CD4-positive, alpha-beta T cell (primary cell): ENCODE results near the gene PRSS22. TPM values are rescaled to one million over a fixed set of nuclear protein-coding genes. Genes with fewer than 3 reads are reported as not detected.

Experiments used
- ATAC-seq: fragments of 200-7000 bp; cut with Tn5 transposase; one replicate; pipeline ENCODE4 v1.10.0; 2022; ENCODE audit warnings: mild to moderate bottlenecking; ENCODE audit not compliant: poor library complexity
- CTCF ChIA-PET: fragments of 350-600 bp; sonication (Branson Sonifier 250); formaldehyde crosslinking; loops from one replicate; lab custom pipeline; 2021; ENCODE audit warnings: antibody characterized with exemption, inconsistent platforms; lab: Charles Lee
- POLR2A ChIA-PET: fragments of 350-600 bp; sonication (Branson Sonifier 250); formaldehyde crosslinking; loops from one replicate; lab custom pipeline; 2021; ENCODE audit warnings: antibody characterized with exemption, inconsistent platforms; lab: Charles Lee
- DNase-seq, 14 experiments: peaks; one replicate each; pipeline ENCODE4 v3.0.0-alpha.2; 2013 to 2020; ENCODE audit warnings: mixed read lengths in 2 of 14
- H3K27ac ChIP-seq, 2 donors: one replicate each; pipeline versions ENCODE4 v1.5.1 to v1.7.0; 2013; ENCODE audit warnings: low read length in 2 of 2, low read depth in 1 of 2, mild to moderate bottlenecking in 1 of 2
- H3K27me3 ChIP-seq, 2 experiments: 1 replicate in 1 of 2; 2 replicates in 1 of 2; pipeline versions ENCODE4 v1.6.1 to v1.7.0; 2013; ENCODE audit warnings: low read length in 2 of 2, control low read depth in 1 of 2, mild to moderate bottlenecking in 1 of 2, moderate library complexity in 1 of 2; ENCODE audit not compliant: insufficient read depth in 2 of 2, control insufficient read depth in 1 of 2
- H3K36me3 ChIP-seq: one replicate; pipeline ENCODE4 v1.6.1; 2013; ENCODE audit warnings: low read length, control low read depth; ENCODE audit not compliant: insufficient read depth
- H3K4me1 ChIP-seq: one replicate; pipeline ENCODE4 v1.6.1; 2013; ENCODE audit warnings: low read length, control low read depth; ENCODE audit not compliant: insufficient read depth
- H3K4me3 ChIP-seq: one replicate; pipeline ENCODE4 v1.5.1; 2013; ENCODE audit warnings: mild to moderate bottlenecking, low read length, moderate library complexity
- H3K9me3 ChIP-seq, 2 experiments: 1 replicate in 1 of 2; 2 replicates in 1 of 2; pipeline versions ENCODE4 v1.6.1 to v1.7.0; 2013; ENCODE audit warnings: low read length in 2 of 2, mild to moderate bottlenecking in 2 of 2, control low read depth in 1 of 2, moderate library complexity in 1 of 2; ENCODE audit not compliant: control insufficient read depth in 1 of 2, insufficient read depth in 1 of 2
- H3K27ac Mint-ChIP-seq: one replicate; pipeline ENCODE4 v1.8.0; 2020; ENCODE audit warnings: mixed read lengths
- H3K27me3 Mint-ChIP-seq: one replicate; pipeline ENCODE4 v1.8.0; 2021; ENCODE audit warnings: mixed read lengths
- H3K36me3 Mint-ChIP-seq: one replicate; pipeline ENCODE4 v1.8.0; 2021; ENCODE audit warnings: low read depth, mixed read lengths
- H3K4me1 Mint-ChIP-seq: one replicate; pipeline ENCODE4 v1.8.0; 2021; ENCODE audit warnings: low read depth, mixed read lengths
- H3K4me3 Mint-ChIP-seq: one replicate; pipeline ENCODE4 v1.8.0; 2020; ENCODE audit warnings: mild to moderate bottlenecking, mixed read lengths
- H3K9me3 Mint-ChIP-seq: one replicate; pipeline ENCODE4 v1.8.0; 2020; ENCODE audit warnings: mixed read lengths
- intact Hi-C, 2 experiments: fragments of 100-400 bp; cut with DNase I in 1 of 2; cut with micrococcal nuclease in 1 of 2; formaldehyde crosslinking; loops; one replicate each; pipeline versions ENCODE4 v1.15.1 to v1.9.0; 2023 to 2025; cut with DNase I, micrococcal nuclease
- total RNA-seq, 174 experiments: library from RNA in 2 of 174; stranded (reverse) in 2 of 174; gene quantifications; one replicate each; pipeline ENCODE4 v1.2.3 and lab custom pipeline; 2021 to 2026
- TF ChIP-seq, protein P1 (sequence below): fragments of 200-600 bp; IDR thresholded peaks from one replicate; pipeline ENCODE4 v1.8.0; 2022; ENCODE audit warnings: antibody characterized with exemption, mild to moderate bottlenecking

The PRSS22 gene
- total RNA-seq, 2 experiments from 2014 or later, result 0.93 to 1.1 TPM

- no peaks in the 10 kb centered on the region for H3K36me3 ChIP-seq
- no peaks in the 10 kb centered on the region for H3K36me3 Mint-ChIP-seq
- peaks cover 9% of the 10 kb centered on the region for H3K27me3 Mint-ChIP-seq
- H3K4me3 ChIP-seq, result no peak overlapping the region
- no peaks in the 10 kb centered on the region for H3K4me1 Mint-ChIP-seq
- ATAC-seq (no peak), DNase-seq (no peak)
- H3K27me3 ChIP-seq, result peaks cover 0 to 3% of the 10 kb centered on the region in 2 experiments
- no peak overlapping the region for H3K27ac ChIP-seq
- peaks cover 0 to 16% of the 10 kb centered on the region in 2 experiments for H3K9me3 ChIP-seq
- no peak overlapping the region for H3K4me3 Mint-ChIP-seq
- no peaks in the 10 kb centered on the region for H3K9me3 Mint-ChIP-seq
- intact Hi-C loops, result no loop called here
- POLR2A ChIA-PET, result no interaction called here
- H3K4me1 ChIP-seq, result peaks cover 9% of the 10 kb centered on the region
- TF ChIP-seq, protein P1, sequence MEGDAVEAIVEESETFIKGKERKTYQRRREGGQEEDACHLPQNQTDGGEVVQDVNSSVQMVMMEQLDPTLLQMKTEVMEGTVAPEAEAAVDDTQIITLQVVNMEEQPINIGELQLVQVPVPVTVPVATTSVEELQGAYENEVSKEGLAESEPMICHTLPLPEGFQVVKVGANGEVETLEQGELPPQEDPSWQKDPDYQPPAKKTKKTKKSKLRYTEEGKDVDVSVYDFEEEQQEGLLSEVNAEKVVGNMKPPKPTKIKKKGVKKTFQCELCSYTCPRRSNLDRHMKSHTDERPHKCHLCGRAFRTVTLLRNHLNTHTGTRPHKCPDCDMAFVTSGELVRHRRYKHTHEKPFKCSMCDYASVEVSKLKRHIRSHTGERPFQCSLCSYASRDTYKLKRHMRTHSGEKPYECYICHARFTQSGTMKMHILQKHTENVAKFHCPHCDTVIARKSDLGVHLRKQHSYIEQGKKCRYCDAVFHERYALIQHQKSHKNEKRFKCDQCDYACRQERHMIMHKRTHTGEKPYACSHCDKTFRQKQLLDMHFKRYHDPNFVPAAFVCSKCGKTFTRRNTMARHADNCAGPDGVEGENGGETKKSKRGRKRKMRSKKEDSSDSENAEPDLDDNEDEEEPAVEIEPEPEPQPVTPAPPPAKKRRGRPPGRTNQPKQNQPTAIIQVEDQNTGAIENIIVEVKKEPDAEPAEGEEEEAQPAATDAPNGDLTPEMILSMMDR, result no peak
- CTCF ChIA-PET, result no interaction called here
- H3K27ac Mint-ChIP-seq, result no peak overlapping the region
These were observed 26.8 kb downstream of the PRSS22 start for GRCh38 chr16:2831203-2831602.

DNA sequence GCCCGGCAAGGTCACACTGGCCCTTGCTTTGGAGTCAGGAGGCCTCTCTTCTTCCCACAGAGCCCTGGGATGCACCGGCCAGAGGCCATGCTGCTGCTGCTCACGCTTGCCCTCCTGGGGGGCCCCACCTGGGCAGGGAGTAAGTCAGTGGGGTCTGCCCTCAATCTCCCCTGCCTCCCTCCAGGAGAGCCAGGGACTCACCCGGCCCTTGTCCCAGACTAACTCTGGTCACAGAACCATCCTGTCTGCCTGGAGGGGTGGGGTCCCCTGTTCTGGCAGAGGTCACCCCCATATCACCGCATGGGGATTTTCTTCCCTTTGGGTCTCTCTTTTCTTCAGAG is 27.6 kb downstream of the PRSS22 start:
- POLR2A ChIA-PET, result no interaction called here
- Mint-ChIP-seq H3K9me3 (no peaks in the 10 kb centered on the region), H3K4me1 (no peaks in the 10 kb centered on the region), H3K36me3 (no peaks in the 10 kb centered on the region), H3K27me3 (peaks cover 9% of the 10 kb centered on the region), H3K27ac (no peak overlapping the region), H3K4me3 (no peak overlapping the region)
- Histone ChIP-seq H3K4me3 (no peak overlapping the region), H3K4me1 (peaks cover 9% of the 10 kb centered on the region), H3K9me3 (peaks cover 0 to 16% of the 10 kb centered on the region in 2 experiments), H3K36me3 (no peaks in the 10 kb centered on the region), H3K27ac (no peak overlapping the region), H3K27me3 (peaks cover 0 to 3% of the 10 kb centered on the region in 2 experiments)
- TF ChIP-seq, protein P1, result no peak
- CTCF ChIA-PET, result no interaction called here
- intact Hi-C loops, result no loop called here
- ATAC-seq (no peak), DNase-seq (no peak)

GRCh38 chr16:2829501-2830354 is 28.2 kb downstream of the PRSS22 start, which contains the start of gene ZG16B:
ZG16B (plus strand) TSS chr16:2830303; CDS start chr16:2830442, 139 bp downstream.
- POLR2A ChIA-PET, result no interaction called here
- ATAC-seq (no peak), DNase-seq (no peak)
- Mint-ChIP-seq H3K36me3 (no peaks in the 10 kb centered on the region), H3K4me3 (no peak within 1 kb of the TSS), H3K27ac (no peak within 1 kb of the TSS), H3K4me1 (no peaks in the 10 kb centered on the region), H3K27me3 (peaks cover 9% of the 10 kb centered on the region), H3K9me3 (no peaks in the 10 kb centered on the region)
- H3K27me3 ChIP-seq, result peaks cover 0 to 3% of the 10 kb centered on the region in 2 experiments
- peaks cover 0 to 16% of the 10 kb centered on the region in 2 experiments for H3K9me3 ChIP-seq
- no peaks in the 10 kb centered on the region for H3K36me3 ChIP-seq
- TF ChIP-seq, protein P1, result no peak
- H3K4me1 ChIP-seq, result peaks cover 9% of the 10 kb centered on the region
- intact Hi-C loops, result no loop called here
- CTCF ChIA-PET, result no interaction called here
- H3K4me3 ChIP-seq, result no peak within 1 kb of the TSS
- H3K27ac ChIP-seq, result no peak within 1 kb of the TSS
